H1 (cell line): ENCODE measurements around the gene PSTK. TPM values are rescaled to one million over a fixed set of nuclear protein-coding genes. Genes with fewer than 3 reads are reported as not detected.

Source experiments
- CTCF ChIA-PET: fragments of 300-600 bp; sonication (Branson Sonifier 250); formaldehyde crosslinking; loops from one replicate; lab custom pipeline; 2021; ENCODE audit not compliant: partially characterized antibody; lab: Charles Lee
- POLR2A ChIA-PET: fragments of 300-600 bp; sonication (Branson Sonifier 250); formaldehyde crosslinking; loops from one replicate; lab custom pipeline; 2021; ENCODE audit warnings: inconsistent platforms; ENCODE audit not compliant: partially characterized antibody; lab: Charles Lee
- DNase-seq, 2 experiments: peaks; one replicate each; pipeline versions ENCODE4 v3.0.0 to v3.0.0-alpha.2; 2010 to 2022; ENCODE audit warnings: low spot score in 2 of 2, low read depth in 1 of 2, mixed read lengths in 1 of 2
- FAIRE-seq: peaks from 2 replicates; lab custom pipeline; 2011; peaks lifted over from hg19 to GRCh38; lab: Jason Lieb, UNC
- H2AFZ ChIP-seq: 2 replicates; pipeline ENCODE4 v1.8.1; 2012; ENCODE audit warnings: low read length, inconsistent platforms
- H2AK5ac ChIP-seq: 2 replicates; pipeline ENCODE4 v1.6.1; 2013; ENCODE audit warnings: low read depth, low read length
- H2BK120ac ChIP-seq: replicated peaks from 2 replicates; pipeline ENCODE3; 2013; ENCODE audit warnings: low read depth, low read length, inconsistent platforms
- H2BK12ac ChIP-seq: 2 replicates; pipeline ENCODE4 v1.6.1; 2013; ENCODE audit warnings: low read depth, low read length
- H2BK15ac ChIP-seq: 2 replicates; pipeline ENCODE4 v1.6.1; 2013; ENCODE audit warnings: low read length
- H2BK20ac ChIP-seq: 2 replicates; pipeline ENCODE4 v1.6.1; 2013; ENCODE audit warnings: low read length
- H2BK5ac ChIP-seq: 2 replicates; pipeline ENCODE4 v1.6.1; 2013; ENCODE audit warnings: low read depth, low read length
- H3K14ac ChIP-seq: 2 replicates; pipeline ENCODE4 v1.6.1; 2013; ENCODE audit warnings: inconsistent platforms; ENCODE audit not compliant: insufficient read length
- H3K18ac ChIP-seq: 2 replicates; pipeline ENCODE4 v1.6.1; 2013; ENCODE audit warnings: low read length; ENCODE audit errors: extremely low read depth
- H3K23ac ChIP-seq: 2 replicates; pipeline ENCODE4 v1.6.1; 2013; ENCODE audit warnings: inconsistent platforms; ENCODE audit not compliant: insufficient read length
- H3K23me2 ChIP-seq: 2 replicates; pipeline ENCODE4 v1.6.1; 2013; ENCODE audit warnings: low read depth, low read length
- H3K27ac ChIP-seq: 2 replicates; pipeline ENCODE4 v1.6.1; 2011; ENCODE audit warnings: low read depth, low read length, inconsistent platforms
- H3K27me3 ChIP-seq, 4 experiments: replicated peaks in 1 of 4; 1 replicate in 1 of 4; 2 replicates in 3 of 4; pipeline versions ENCODE4 v1.6.1 to v1.8.1; 2011 to 2013; ENCODE audit warnings: low read length in 3 of 4, mild to moderate bottlenecking in 3 of 4, inconsistent platforms in 2 of 4, mixed read lengths in 2 of 4, moderate library complexity in 1 of 4; ENCODE audit not compliant: control insufficient read depth in 3 of 4, insufficient read depth in 3 of 4; ENCODE audit errors: extremely low read depth in 1 of 4
- H3K36me3 ChIP-seq, 4 experiments: 2 replicates each; pipeline versions ENCODE4 v1.6.1 to v1.8.1; 2011 to 2013; ENCODE audit warnings: mild to moderate bottlenecking in 4 of 4, low read length in 3 of 4, moderate library complexity in 2 of 4, control low read depth in 1 of 4, inconsistent platforms in 1 of 4; ENCODE audit not compliant: insufficient read depth in 4 of 4, control insufficient read depth in 2 of 4
- H3K4ac ChIP-seq: replicated peaks from 2 replicates; pipeline ENCODE3; 2013; ENCODE audit warnings: low read length, low read depth, mixed read lengths, inconsistent platforms; ENCODE audit not compliant: insufficient read length
- H3K4me1 ChIP-seq, 4 experiments: replicated peaks in 1 of 4; 1 replicate in 1 of 4; 2 replicates in 3 of 4; pipeline versions ENCODE4 v1.6.1 to v1.8.1; 2011 to 2013; ENCODE audit warnings: low read length in 3 of 4, inconsistent platforms in 2 of 4, mixed read lengths in 1 of 4; ENCODE audit not compliant: insufficient read depth in 4 of 4, control insufficient read depth in 3 of 4
- H3K4me2 ChIP-seq, 2 experiments: 2 replicates each; pipeline versions ENCODE4 v1.6.1 to v1.8.1; 2011 to 2013; ENCODE audit warnings: low read depth in 2 of 2, low read length in 2 of 2, control low read depth in 1 of 2, inconsistent platforms in 1 of 2, mild to moderate bottlenecking in 1 of 2; ENCODE audit not compliant: insufficient read depth in 1 of 2
- H3K4me3 ChIP-seq, 4 experiments: fragments of 200-600, 300-600 bp in 1 of 4; sonication (generic), shearing (Covaris generic), sonication (Bioruptor Twin) in 1 of 4; 2 replicates each; pipeline versions ENCODE4 v1.5.1 to v1.8.1; 2011 to 2016; ENCODE audit warnings: low read length in 4 of 4, low read depth in 3 of 4, control low read depth in 2 of 4, inconsistent platforms in 2 of 4, mild to moderate bottlenecking in 2 of 4, mixed read lengths in 1 of 4, moderate library complexity in 1 of 4; ENCODE audit not compliant: insufficient read depth in 2 of 4; ENCODE audit errors: extremely low read depth in 1 of 4
- H3K56ac ChIP-seq: replicated peaks from 2 replicates; pipeline ENCODE3; 2013; ENCODE audit warnings: low read depth, mild to moderate bottlenecking, mixed read lengths, low read length, inconsistent platforms; ENCODE audit not compliant: insufficient read length
- H3K79me1 ChIP-seq: 2 replicates; pipeline ENCODE4 v1.6.1; 2013; ENCODE audit warnings: low read depth, low read length, control low read depth
- H3K79me2 ChIP-seq, 2 experiments: 2 replicates each; pipeline versions ENCODE4 v1.6.1 to v1.8.1; 2012 to 2013; ENCODE audit warnings: low read length in 2 of 2, mild to moderate bottlenecking in 2 of 2, inconsistent platforms in 1 of 2; ENCODE audit not compliant: insufficient read depth in 2 of 2, control insufficient read depth in 1 of 2
- H3K9ac ChIP-seq, 4 experiments: replicated peaks in 1 of 4; 1 replicate in 1 of 4; 2 replicates in 3 of 4; pipeline versions ENCODE4 v1.6.1 to v1.8.1; 2011 to 2013; ENCODE audit warnings: low read depth in 3 of 4, low read length in 3 of 4, control low read depth in 2 of 4, mild to moderate bottlenecking in 2 of 4, moderate library complexity in 2 of 4, inconsistent platforms in 1 of 4; ENCODE audit errors: extremely low read depth in 1 of 4
- H3K9me3 ChIP-seq, 2 experiments: 2 replicates each; pipeline versions ENCODE4 v1.6.1 to v1.8.1; 2012 to 2013; ENCODE audit warnings: mild to moderate bottlenecking in 2 of 2, moderate library complexity in 2 of 2, control low read depth in 1 of 2, inconsistent platforms in 1 of 2, low read depth in 1 of 2, low read length in 1 of 2, mixed read lengths in 1 of 2; ENCODE audit not compliant: insufficient read depth in 2 of 2
- H4K20me1 ChIP-seq, 2 experiments: replicated peaks in 1 of 2; 2 replicates each; pipeline versions ENCODE3 to v1.8.1; 2011 to 2013; ENCODE audit warnings: inconsistent platforms in 2 of 2, low read length in 2 of 2, mild to moderate bottlenecking in 1 of 2; ENCODE audit not compliant: insufficient read depth in 2 of 2, control insufficient read depth in 1 of 2
- H4K5ac ChIP-seq: 2 replicates; pipeline ENCODE4 v1.6.1; 2013; ENCODE audit warnings: low read length, low read depth, mixed read lengths, inconsistent platforms; ENCODE audit not compliant: insufficient read length
- H4K8ac ChIP-seq: 2 replicates; pipeline ENCODE4 v1.8.0; 2013; ENCODE audit warnings: mild to moderate bottlenecking, moderate library complexity, low read length, inconsistent platforms; ENCODE audit not compliant: insufficient read depth; ENCODE audit errors: extremely low read depth
- H4K91ac ChIP-seq: replicated peaks from 2 replicates; pipeline ENCODE3; 2013; ENCODE audit warnings: low read length, mixed read lengths, inconsistent platforms; ENCODE audit not compliant: insufficient read length
- BCL11A ChIP-seq, 2 experiments: IDR thresholded peaks; one replicate each; pipeline ENCODE4 v1.6.1; 2011; ENCODE audit warnings: low read depth in 2 of 2, low read length in 2 of 2, mild to moderate bottlenecking in 2 of 2
- HDAC2 ChIP-seq, 2 experiments: fragments of 300-600 bp in 1 of 2; sonication (generic) in 1 of 2; IDR thresholded peaks; 2 replicates each; pipeline ENCODE4 v1.6.1; 2011 to 2012; ENCODE audit warnings: low read depth in 2 of 2, low read length in 2 of 2, mild to moderate bottlenecking in 2 of 2, moderate library complexity in 2 of 2, borderline replicate concordance in 1 of 2, inconsistent platforms in 1 of 2
- JUN ChIP-seq: IDR thresholded peaks from 2 replicates; pipeline ENCODE4 v1.6.1; 2011; ENCODE audit warnings: low read depth, mild to moderate bottlenecking, improper control_type of control experiment, low read length
- KDM4A ChIP-seq: IDR thresholded peaks from one replicate; pipeline ENCODE4 v1.7.1; 2012; ENCODE audit warnings: low read depth, mild to moderate bottlenecking, moderate library complexity, low read length, inconsistent platforms; ENCODE audit not compliant: severe bottlenecking
- MAFK ChIP-seq: IDR thresholded peaks from 2 replicates; pipeline ENCODE4 v1.6.1; 2012; ENCODE audit warnings: low read depth, mild to moderate bottlenecking, improper control_type of control experiment, low read length
- TCF12 ChIP-seq: IDR thresholded peaks from 2 replicates; pipeline ENCODE4 v1.6.1; 2011; ENCODE audit warnings: low read depth, mild to moderate bottlenecking, low read length
- WGBS, 2 experiments: shearing (Covaris generic) in 1 of 2; methylation state at CpG; one replicate each; pipeline versions ENCODE4 v1.1.6 to v1.1.7; 2013 to 2015; ENCODE audit warnings: low lambda C conversion rate in 2 of 2, mixed read lengths in 2 of 2, inconsistent platforms in 1 of 2, low coverage in 1 of 2, missing lambda C conversion rate in 1 of 2; ENCODE audit not compliant: insufficient replicate concordance in 2 of 2, insufficient coverage in 1 of 2, insufficient read length in 1 of 2; ENCODE audit errors: extremely low coverage in 1 of 2, missing lambda C conversion rate in 1 of 2; 5-methylcytosine and 5-hydroxymethylcytosine counted together
- polyA plus RNA-seq, 7 experiments: library from polyadenylated mRNA; depleted of rRNA in 3 of 7; stranded (reverse) in 5 of 7; unstranded in 2 of 7; fragments of >200 nt in 5 of 7; fragments of 200-250 nt in 2 of 7; gene quantifications; 1 replicate in 5 of 7; 2 replicates in 1 of 7; 4 replicates in 1 of 7; pipeline versions ENCODE4 v1.2.1 to v1.2.3, GENCODE V29; 2011 to 2013; ENCODE audit warnings: missing spikeins in 2 of 7, mixed read lengths in 2 of 7
- total RNA-seq: library from RNA; stranded (reverse); fragmentation: NEBNext Ultra II Directional; extraction: Animal tissue kit (Norgen Biotek cat#: 25700); gene quantifications from 2 replicates; pipeline ENCODE4 v1.2.1, GENCODE V29; 2021
- TF ChIP-seq, protein P1 (sequence below): IDR thresholded peaks from 2 replicates; pipeline ENCODE4 v1.6.1; 2012; ENCODE audit warnings: inconsistent platforms
- TF ChIP-seq, protein P2 (sequence below): IDR thresholded peaks from 2 replicates; pipeline ENCODE4 v1.6.1; 2011; ENCODE audit warnings: low read length, improper control_type of control experiment

Gene PSTK
- total and polyA plus RNA-seq, 2 of the 8 experiments (the other 6 are each of a cell fraction or from before 2014, with no cell fraction given), result 4.4 to 6.6 TPM

GRCh38 chr10:123007558-123008354 is 27.6 kb downstream of the PSTK start:
- FAIRE-seq (no peak), DNase-seq (no peak)
- POLR2A ChIA-PET, result interaction anchor here (0.7 to 3.8 kb wide), 8 partner anchors 8 to 162 kb away, joined by 3 to 25 read pairs (median 4); partner anchors contain the start of genes CUZD1 and PSTK
- TF ChIP-seq BCL11A (IDR thresholded peaks at IDR 0.05; ENCODE audit: low read depth in 2 of 2, low read length in 2 of 2), result no peak
- TF ChIP-seq TCF12, result no peak
- 0 out of 4 replicates have a peak, but pooled peaks of 1 of the 2 experiments have one; percentile 29 for TF ChIP-seq HDAC2 (IDR thresholded peaks at IDR 0.05; ENCODE audit: borderline replicate concordance in 1 of 2, low read depth in 2 of 2, low read length in 2 of 2)
- TF ChIP-seq, protein P1, sequence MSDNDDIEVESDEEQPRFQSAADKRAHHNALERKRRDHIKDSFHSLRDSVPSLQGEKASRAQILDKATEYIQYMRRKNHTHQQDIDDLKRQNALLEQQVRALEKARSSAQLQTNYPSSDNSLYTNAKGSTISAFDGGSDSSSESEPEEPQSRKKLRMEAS, result peak; percentile 83
- TF ChIP-seq MAFK, result no peak
- TF ChIP-seq, protein P2, sequence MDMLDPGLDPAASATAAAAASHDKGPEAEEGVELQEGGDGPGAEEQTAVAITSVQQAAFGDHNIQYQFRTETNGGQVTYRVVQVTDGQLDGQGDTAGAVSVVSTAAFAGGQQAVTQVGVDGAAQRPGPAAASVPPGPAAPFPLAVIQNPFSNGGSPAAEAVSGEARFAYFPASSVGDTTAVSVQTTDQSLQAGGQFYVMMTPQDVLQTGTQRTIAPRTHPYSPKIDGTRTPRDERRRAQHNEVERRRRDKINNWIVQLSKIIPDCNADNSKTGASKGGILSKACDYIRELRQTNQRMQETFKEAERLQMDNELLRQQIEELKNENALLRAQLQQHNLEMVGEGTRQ, result 0 out of 2 replicates have a peak, but pooled peaks have one; percentile 9
- no peak for TF ChIP-seq JUN
- no peak for TF ChIP-seq KDM4A

More at GRCh38 chr10:123007558-123008354, 27.6 kb downstream of the PSTK start:
- 10% methylated on average over 30 of the region's 30 CpGs; no CpG with 5 or more reads in 1 of the 2 experiments for WGBS, 2 experiments
- peak overlapping the region; percentile 65; the same call in 1 of the 2 replicates for H2AFZ ChIP-seq
- H2AK5ac ChIP-seq, result no peak overlapping the region
- H3K4me2 ChIP-seq, result peak overlapping the region; percentile 74 to 92
- CTCF ChIA-PET, result interaction anchor here (0.6 to 5.9 kb wide), 6 partner anchors 8 to 1261 kb away, joined by 3 to 28 read pairs (median 4); no protein-coding TSS in a partner anchor
- no peak overlapping the region for H4K5ac ChIP-seq
- peaks cover 3% of the 10 kb centered on the region in 2 experiments for H4K20me1 ChIP-seq
- H4K91ac ChIP-seq, result no peak overlapping the region
- H3K27ac ChIP-seq, result peak overlapping the region; percentile 63; the same call in 1 of the 2 replicates
- H2BK15ac ChIP-seq, result no peak overlapping the region
- H3K4me3 ChIP-seq, result peak overlapping the region; percentile 86 to 90 (median 88)
- no peak overlapping the region for H2BK12ac ChIP-seq
- no peaks in the 10 kb centered on the region for H3K79me1 ChIP-seq
- peaks cover 2 to 23% (median 16%) of the 10 kb centered on the region in 4 experiments; a peak in 5 of 7 replicates for H3K27me3 ChIP-seq
- H3K79me2 ChIP-seq, result peaks cover 0 to 55% of the 10 kb centered on the region in 2 experiments; a peak in 3 of 4 replicates
- H3K23ac ChIP-seq, result no peak overlapping the region
- 0 out of 2 replicates have a peak overlapping the region, but pooled peaks have one; percentile 88 for H4K8ac ChIP-seq
- H3K36me3 ChIP-seq, result no peaks in the 10 kb centered on the region; a peak in 1 of 8 replicates
- H3K23me2 ChIP-seq, result peaks cover 10% of the 10 kb centered on the region; the same call in 1 of the 2 replicates
- H3K9me3 ChIP-seq, result no peaks in the 10 kb centered on the region; a peak in 1 of 4 replicates
- no peak overlapping the region for H2BK20ac ChIP-seq
- H3K56ac ChIP-seq, result no peak overlapping the region
- H2BK5ac ChIP-seq, result no peak overlapping the region
- H3K18ac ChIP-seq, result no peak overlapping the region
- H2BK120ac ChIP-seq, result no peak overlapping the region
- H3K9ac ChIP-seq, result peak overlapping the region; percentile 48 to 90 (median 71); a peak in 6 of 7 replicates
- no peak overlapping the region for H3K14ac ChIP-seq
- peaks cover 0 to 2% (median under 1%) of the 10 kb centered on the region in 4 experiments; a peak in 2 of 7 replicates for H3K4me1 ChIP-seq
- no peak overlapping the region for H3K4ac ChIP-seq
